DMS53 (cell line): ENCODE data around the gene IL4I1.
A peak's percentile ranks its signal among the peaks of the same experiment; 100 is the strongest.
"Not testable (repeated sequence)": the region's sequence is repeated elsewhere in the genome, so short reads cannot be mapped to it uniquely, and the experiment has no call there.

Experiments used
- DNase-seq: peaks from one replicate; lab custom pipeline; 2025; lab: John Stamatoyannopoulos, UW

Gene IL4I1, protein sequence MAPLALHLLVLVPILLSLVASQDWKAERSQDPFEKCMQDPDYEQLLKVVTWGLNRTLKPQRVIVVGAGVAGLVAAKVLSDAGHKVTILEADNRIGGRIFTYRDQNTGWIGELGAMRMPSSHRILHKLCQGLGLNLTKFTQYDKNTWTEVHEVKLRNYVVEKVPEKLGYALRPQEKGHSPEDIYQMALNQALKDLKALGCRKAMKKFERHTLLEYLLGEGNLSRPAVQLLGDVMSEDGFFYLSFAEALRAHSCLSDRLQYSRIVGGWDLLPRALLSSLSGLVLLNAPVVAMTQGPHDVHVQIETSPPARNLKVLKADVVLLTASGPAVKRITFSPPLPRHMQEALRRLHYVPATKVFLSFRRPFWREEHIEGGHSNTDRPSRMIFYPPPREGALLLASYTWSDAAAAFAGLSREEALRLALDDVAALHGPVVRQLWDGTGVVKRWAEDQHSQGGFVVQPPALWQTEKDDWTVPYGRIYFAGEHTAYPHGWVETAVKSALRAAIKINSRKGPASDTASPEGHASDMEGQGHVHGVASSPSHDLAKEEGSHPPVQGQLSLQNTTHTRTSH

DNA sequence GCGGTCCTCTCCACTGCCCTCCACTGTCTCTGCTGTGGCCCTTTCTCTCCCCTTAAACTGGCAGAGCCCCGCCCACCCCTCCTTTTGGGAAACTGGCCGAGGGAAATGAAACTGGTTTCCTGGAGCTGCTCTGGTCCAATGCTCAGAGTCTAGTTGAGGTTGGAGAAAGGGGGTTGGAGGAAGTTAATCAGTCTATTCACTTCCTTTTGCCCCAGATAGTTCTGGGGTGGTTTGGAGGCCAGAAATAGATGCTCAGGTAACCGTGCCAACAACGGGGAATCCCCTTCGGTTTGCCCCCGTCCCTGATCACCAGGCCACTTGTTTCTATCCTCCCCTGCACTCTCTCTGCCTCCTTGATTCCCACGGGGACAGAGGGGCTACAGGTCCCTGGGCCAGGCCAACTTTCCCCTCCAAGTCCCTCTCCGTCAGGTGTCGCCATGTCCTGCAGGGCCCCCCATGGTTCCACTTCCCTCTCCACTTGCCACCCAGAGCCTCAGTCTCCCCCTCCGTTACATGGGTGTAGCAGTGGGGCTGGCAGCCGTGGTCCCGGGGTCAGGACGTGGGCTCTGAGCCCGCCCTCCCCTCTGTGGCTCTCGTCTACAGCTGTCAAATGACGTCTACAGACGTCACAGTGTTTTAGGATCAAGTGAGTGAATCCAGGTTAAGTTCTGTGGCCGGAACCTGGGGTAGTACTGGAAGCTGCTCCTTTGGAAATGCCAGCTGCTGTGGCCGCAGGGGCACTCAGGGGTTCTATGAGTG is at the start of gene IL4I1:
Gene IL4I1 (minus strand): TSS at position 25 of the 759 bp plus-strand sequence. CDS start 727 bp downstream, outside the sequence.
- peak; percentile 34 for DNase-seq

DNA sequence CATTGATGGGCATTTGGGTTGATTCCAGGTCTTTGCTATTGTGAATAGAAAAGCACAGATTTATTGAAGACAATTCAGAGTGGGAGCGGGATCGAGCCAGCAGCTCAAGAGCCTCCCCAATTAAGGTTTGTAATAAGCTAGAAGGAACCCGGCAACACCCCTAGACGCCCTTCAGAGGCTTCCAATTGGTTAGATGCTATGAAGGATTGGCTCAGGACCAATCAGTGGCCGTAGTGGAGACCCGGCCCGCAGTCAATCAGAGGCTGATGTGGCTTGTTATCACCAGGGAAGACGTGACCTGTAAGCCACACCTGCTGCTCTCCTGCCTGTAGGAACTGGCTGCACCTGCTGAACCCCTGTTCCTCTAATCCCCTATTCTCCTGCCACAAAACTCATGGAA is 49.7 kb upstream of the IL4I1 start:
- no peak for DNase-seq

DNA sequence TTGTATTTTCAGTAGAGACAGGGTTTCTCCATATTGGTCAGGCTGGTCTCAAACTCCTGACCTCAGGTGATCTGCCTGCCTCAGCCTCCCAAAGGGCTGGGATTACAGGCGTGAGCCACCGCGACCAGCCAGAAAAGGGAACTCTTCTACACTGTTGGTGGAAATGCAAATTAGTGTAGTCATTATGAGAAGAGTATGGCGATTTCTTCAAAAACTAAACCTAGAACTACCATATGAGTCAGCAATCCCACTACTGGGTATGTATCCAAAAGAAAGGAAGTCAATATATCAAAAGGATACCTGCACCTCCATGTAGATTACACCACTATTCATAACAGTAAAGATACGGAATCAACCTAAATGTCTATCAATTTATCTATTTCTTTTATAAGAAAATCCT is 47.9 kb upstream of the IL4I1 start:
- DNase-seq: not testable (repeated sequence)

DNA sequence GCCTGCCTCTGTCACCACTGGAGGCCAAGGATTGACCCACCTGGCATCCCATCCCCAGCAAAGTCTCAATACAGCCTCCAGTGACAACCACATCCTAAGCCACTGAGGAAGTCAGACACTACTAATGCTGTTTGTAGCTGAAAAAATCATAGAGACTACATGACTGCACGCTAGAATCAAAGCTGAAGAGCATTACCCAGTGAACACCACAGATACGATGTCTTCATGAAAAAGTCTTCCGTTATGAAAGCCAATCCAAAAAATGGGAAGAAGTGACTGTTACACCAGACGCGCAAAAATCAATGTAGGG is 43.8 kb upstream of the IL4I1 start:
- DNase-seq: no peak

DNA sequence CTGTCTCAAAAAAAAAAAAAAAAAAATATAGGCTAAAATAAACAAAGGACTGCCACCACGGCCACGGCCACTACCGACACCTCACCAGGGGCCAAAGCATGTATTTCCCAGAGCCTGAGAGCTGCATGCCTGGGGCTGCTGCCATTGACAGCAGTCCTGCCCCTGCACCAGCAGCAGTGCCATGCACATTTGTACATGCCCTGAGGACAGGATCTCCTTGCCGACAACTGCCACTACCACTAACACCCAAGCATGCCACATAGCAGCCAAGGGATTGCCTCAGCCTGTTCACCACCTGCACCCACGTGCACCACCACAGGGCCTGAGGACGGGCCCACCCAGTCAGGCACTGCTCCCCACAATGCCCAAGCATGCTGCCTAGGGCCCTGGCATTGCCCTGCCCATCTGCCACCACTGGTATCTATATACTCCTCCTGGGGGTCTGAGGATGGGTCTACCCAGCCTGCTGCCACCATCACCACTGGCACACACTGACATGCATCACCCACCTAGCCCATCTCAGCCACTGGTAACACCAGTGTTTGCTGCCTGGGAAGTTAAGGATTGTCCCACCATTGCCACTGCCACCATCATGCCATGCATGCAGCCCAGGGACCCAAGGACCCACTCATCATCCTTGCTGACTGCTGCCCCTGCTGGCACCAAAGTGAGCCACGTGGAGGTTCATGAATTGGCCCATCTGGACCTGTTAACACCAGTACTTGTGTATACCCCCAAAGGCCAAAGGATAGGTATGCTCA is 43.2 kb upstream of the IL4I1 start:
- no peak for DNase-seq

DNA sequence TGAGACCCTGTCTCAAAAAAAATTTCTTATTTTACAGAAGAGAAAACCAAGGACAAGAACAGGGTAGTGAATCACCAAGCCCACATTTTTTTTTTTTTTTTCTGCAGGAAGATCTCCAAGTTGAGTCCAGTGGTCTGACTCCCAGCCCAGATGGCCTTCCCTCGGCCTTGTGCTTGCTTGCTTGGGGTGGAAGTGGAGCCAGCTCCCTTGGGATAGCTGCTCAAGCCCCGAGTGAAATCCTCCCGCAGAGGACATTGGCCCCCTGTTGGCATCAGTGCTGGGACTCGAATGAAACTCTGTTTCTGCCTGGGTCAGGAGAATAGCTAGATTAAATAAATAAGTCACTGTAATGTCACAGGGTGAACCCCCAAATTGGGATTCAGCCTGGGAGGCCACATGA is 42.0 kb upstream of the IL4I1 start:
- no peak for DNase-seq

DNA sequence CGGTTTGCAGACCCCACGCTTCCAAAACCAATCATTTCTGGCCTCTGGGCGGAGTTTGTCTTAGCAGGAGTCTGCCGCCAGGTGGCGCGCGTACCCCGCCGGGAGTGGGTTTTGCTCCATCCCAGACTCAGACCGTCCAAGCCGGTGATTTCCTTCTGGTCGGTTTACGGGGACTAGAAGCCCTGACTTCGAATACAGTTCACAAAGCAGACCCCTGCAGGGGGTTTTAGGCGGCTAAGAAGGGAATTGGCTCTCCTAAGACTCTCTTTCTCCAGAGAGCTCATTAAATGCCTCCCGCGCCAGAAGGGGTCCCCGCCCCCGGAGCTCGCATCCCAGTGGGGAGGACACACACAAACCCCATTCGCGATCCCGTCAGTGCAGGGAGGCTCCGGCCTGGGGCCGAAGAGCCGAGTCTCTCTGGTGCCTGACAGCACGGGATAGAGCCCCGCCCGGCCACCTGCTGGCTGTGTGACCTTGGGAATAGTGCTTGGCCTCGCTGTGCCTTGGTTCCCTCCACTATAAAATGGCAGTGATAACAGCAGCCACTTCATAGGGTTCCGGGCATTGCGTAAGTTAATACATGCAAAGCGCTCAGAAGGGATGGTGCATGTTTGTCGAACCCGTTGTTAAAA is 41.2 kb upstream of the IL4I1 start:
- DNase-seq: peak; percentile 82

DNA sequence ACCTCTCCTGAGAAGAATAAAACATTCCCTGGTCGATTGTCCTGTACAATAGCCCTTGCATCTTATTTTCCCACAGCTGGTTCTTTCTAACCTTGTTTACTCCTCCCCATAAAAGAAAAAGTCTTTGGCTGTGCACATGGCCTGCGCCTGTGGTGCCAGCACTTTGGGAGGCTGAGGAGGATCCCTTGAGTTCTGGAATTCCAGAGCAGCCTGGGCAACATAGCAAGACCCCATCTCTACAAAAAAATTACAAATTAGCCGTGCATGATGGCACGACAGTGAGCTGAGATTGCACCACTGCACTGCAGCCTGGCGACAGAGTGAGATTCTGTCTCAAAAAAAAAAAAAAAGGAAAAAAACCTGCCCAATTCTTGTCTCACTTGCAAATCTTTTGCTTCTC is 39.9 kb upstream of the IL4I1 start:
- DNase-seq: no peak

DNA sequence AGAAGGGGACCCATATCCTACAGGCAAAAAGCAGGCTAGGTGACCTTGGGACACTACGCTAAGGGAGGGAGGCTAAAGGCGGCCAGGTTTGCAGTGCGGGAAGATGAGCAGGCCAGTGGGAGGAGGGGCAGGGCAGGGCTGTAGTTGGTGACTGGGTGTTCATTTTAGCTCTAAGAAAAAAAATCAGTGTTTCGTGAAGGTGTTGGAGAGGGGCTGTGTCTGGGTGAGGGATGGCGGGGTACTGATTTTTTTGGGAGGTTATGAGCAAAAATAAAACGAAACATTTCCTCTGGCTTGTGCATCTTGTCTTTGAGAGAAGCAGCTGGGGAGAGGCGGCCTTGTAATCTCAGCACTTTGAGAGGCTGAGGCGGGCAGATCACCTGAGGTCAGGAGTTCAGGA is 37.0 kb upstream of the IL4I1 start:
- no peak for DNase-seq

DNA sequence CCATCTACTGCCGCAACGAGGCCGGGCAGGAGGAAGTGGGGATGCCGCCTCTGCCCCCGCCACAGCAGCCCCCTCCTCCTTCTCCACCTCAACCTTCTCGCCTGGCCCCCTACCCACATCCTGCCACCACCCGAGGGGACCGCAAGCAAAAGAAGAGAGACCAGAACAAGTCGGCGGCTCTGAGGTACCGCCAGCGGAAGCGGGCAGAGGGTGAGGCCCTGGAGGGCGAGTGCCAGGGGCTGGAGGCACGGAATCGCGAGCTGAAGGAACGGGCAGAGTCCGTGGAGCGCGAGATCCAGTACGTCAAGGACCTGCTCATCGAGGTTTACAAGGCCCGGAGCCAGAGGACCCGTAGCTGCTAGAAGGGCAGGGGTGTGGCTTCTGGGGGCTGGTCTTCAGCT is 36.0 kb upstream of the IL4I1 start:
- DNase-seq: no peak

DNA sequence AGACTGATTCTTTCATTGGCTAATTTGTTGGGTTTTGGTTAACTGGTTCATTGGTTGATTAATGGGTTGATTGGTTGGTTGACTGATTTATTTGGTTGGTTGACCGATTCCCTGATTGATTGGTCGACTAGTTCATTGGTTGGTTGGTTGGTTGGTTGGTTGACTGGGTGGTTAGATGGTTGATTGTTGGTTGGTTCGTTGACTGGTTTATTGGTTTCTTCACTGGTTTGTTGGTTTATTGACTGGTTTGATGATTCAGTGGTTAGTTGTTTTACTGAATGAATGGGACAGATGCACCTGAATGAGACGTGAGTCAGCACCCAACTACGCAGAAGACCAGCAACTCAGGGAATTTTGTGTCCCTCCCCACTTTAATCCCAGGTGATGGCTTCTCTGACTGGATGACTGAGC is 35.4 kb upstream of the IL4I1 start:
- no peak for DNase-seq

DNA sequence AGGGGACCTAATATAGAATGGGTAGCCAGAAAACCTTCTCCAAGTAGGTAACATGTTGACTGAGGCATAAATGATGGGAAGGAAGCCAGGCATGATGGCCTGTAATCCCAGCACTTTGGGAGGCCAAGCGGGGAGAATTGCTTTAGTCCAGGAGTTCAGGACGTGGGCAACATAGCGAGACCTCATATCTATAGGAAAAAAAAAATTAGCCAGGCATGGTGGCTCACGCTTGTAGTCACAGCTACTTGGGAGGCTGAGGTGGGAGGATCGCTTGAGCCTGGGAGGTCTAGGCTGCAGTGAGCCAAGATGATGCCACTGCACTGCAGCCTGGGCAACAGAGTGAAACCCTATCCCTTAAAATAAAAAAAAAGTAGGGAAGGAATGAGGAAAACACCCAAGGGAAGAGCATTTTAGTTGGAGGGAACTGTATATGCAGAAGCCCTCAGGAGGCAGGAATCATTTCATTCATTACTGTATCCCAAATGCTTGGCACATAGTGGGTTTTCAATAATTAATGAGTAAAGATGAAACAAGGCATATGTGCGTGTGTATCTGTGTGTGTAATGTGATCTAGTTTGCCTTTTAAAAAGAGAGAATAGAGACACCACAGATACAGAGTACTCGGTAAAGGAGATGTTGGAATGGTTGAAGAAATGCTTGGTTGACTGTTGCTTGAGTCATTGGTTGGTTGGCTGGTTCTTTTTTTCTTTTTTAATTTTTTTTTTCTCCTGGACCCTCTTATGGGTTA is 34.8 kb upstream of the IL4I1 start:
- DNase-seq: no peak

DNA sequence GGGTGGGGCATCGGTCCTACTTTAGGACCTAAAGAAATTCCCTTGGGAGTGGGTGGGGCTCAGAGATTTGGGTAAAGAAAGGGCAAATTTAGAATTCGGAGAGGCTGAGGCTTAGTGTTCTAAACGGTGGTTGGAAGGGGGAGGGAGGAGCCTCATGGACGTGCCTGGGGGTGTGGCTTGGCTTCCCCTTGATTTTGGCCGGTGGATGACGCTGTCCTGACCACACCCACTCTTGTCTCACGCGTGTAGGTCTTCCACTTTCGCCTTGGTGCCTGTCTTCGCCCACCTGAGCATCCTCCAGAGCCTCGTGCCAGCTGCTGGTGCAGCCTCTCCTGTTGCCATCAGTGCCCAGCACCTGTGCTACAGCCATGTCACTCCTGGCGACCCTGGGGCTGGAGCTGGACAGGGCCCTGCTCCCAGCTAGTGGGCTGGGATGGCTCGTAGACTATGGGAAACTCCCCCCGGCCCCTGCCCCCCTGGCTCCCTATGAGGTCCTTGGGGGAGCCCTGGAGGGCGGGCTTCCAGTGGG is 33.9 kb upstream of the IL4I1 start:
- no peak for DNase-seq

DNA sequence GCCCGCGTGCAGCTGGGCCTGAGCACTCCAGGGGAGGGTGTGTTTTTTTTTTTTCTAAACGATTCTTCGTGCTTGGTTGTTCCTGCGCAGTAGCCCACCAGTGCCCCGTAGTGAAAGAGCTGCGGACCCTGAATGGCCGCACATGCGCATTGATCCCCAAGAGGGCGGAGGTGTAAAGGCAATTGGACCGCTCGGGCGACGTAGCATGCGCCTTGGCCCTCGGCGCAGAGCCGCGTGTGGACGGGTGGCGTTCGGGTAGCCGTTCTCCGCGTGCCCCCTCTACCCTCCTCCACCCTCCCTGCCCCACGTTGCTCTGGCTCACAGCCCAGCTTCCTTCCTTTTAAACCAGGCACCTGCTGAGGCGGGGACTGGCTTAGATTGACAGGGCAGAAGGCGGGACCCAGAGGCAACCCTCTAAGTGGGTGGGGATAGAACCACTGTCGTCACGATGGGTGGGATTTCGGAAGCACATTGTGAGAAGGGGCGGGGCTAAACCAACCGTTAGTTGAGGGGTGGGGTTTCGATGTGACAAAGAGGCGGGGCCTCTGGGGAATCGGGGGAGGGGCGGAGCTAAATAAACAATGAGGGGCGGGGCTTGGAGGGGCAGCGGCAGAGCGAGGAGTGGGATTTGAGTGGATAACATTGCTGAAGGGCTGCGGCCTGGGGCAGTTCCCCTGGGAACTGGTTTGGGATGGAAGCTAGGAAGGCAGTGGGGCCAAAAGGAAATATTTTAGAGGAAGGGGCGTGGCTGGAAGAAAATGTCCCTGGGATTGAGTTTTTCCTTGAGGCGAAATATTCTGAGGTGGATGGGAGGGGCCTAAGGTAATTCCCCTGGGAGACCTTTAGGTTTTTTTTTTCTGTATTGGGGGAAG is 33.2 kb upstream of the IL4I1 start:
- DNase-seq: peak; percentile 96

DNA sequence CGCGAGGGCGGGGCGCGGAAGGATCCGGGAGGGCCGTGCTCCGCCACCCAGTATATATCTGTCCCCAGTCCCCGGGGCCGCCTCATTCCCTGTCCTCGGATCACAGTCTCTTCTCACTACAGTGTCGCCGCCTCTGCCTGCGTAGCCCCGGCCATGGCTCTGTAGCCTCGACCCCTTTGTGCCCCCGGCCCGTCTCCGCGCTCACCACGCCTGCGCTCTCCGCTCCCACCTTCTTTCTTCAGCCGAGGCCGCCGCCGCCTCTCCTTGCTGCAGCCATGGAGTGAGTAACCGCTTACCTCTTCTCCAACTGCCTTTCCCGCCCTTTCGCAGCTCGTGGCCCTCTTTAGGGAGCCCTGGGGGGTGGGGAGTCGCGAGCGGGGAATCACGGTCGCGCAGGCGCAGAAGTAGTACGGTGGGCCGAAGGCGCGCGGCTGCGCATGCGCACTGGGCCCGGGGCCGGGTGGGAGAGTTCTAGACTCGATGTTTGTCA is 32.5 kb upstream of the IL4I1 start, which contains the start of the genes ATF5 and NUP62:
Gene ATF5 (plus strand): TSS at position 85 of the 490 bp plus-strand sequence. CDS start 1,646 bp downstream, outside the sequence.
Gene NUP62 (minus strand): TSS at position 384 of the 490 bp plus-strand sequence. CDS start 19,697 bp downstream, outside the sequence.
- DNase-seq: peak; percentile 92

DNA sequence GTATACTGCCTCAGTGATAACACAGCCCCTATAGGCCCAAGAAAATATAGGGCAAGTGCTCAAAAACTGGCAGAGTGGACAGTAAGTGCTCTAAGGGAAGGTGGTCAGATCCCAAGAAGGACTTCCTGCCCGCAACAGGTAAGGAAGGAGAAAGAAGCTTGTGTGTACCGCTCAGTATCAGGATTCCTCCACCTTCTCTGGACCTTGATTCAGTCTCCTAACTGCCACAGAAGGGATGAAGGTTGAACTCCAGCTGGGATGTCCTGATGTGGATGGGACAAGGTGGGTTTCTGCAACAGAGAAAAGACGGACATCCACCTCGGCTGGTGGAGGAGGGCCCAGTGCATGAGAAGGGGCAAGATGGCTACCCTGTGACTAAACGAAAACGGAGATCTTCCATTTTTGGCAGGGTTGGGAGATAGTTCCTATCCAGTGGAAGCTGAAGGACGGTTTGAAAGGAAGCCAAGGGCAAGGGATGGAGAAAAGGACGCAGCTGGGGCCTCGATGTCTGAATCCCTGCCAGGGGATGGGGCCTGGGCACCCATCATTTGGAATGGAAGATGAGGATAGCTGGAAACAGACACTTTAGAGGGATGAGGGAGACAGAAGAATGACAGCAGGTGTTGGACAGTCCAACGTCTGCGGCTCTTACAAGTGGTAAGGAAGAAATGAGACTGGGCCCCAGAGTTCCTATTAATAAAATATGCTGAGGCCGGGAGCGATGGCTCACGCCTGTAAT is 31.0 kb upstream of the IL4I1 start:
- no peak for DNase-seq

DNA sequence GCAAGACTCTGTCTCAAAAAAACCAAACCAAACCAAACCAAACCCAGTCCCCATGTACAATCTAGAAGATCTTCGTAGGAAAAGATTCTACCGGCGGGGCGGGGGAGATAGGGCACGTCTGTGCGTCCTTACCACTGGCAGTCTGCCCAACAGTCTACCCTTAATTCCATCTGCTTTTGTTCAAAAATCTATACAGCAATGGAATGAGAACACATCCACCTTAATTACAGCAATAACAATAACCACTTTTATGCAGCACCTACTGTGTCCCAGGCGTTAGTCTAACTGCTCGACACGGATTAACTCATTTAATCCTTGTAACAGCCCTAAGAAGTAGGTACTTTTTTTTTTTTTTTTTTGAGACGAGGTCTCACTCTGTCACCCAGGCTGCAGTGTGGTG is 29.8 kb upstream of the IL4I1 start:
- DNase-seq: no peak

DNA sequence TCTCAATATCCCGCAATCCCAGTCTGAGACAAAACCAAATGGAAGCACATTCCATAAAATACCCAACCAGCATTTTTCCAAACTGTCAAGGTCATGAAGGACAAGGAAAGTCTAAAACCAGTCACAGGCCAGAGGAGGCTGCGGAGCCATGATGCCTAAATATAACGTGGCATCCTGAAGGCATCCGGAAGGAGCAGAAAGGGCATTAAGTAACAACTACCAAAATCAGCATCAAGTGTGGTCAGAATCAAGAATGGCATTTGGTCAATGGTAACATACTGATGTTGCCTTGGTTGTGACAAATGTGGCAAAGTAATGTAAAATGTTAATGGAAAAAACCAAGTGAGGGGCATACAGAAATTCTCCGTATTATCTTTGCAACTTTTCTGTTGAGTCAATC is 28.8 kb upstream of the IL4I1 start:
- no peak for DNase-seq

DNA sequence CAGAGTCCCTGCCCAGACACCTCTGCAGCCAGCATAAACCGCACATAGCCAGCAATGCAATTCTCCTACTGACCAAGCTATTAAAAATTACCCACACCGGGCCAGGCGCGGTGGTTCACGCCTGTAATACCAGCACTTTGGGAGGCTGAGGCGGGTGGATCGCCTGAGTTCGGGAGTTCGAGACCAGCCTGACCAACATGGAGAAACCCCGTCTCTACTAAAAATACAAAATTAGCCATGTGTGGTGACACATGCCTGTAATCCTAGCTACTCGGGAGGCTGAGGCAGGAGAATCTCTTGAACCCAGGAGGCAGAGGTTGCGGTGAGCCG is 28.2 kb upstream of the IL4I1 start:
- DNase-seq: not testable (repeated sequence)
